Measurements from ENCODE around the gene UBE2A.

- no peak for TF ChIP-seq CTCF (IDR thresholded peaks at IDR 0.05)
- no peak for TF ChIP-seq EP300 (IDR thresholded peaks at IDR 0.05; ENCODE audit: low read depth)
- no peak for TF ChIP-seq POLR2AphosphoS5 (IDR thresholded peaks at IDR 0.05)
- no peak for TF ChIP-seq POLR2A (IDR thresholded peaks at IDR 0.05)
These were observed 34.5 kb upstream of the UBE2A start for GRCh38 chrX:119539872-119540271.
